Pancreas (tissue), 10 donors: ENCODE results near the gene TMEM132C. TPM values are rescaled to one million over a fixed set of nuclear protein-coding genes. Genes with fewer than 3 reads are reported as not detected.

Experiments used
- ATAC-seq, 4 donors: fragments of 200-7000 bp; cut with Tn5 transposase; one replicate each; pipeline versions ENCODE4 v1.8.0 to v1.9.1; 2020; ENCODE audit warnings: mild to moderate bottlenecking in 4 of 4, moderate library complexity in 4 of 4
- DNase-seq, 6 donors: peaks; one replicate each; pipeline ENCODE4 v3.0.0-alpha.2; 2020
- FAIRE-seq: peaks from 2 replicates; lab custom pipeline; 2012; peaks lifted over from hg19 to GRCh38; lab: Jason Lieb, UNC
- H3K27ac ChIP-seq, 4 donors: fragments of 200-600 bp; sonication (generic); 1 replicate in 3 of 4; 2 replicates in 1 of 4; pipeline versions ENCODE4 v1.5.0 to v1.8.0; 2020
- H3K27me3 ChIP-seq, 4 donors: fragments of 200-600 bp; one replicate each; pipeline ENCODE4 v1.8.0; 2021
- H3K36me3 ChIP-seq, 3 donors: fragments of 200-600 bp; sonication (generic) in 1 of 3; one replicate each; pipeline versions ENCODE4 v1.5.0 to v1.8.0; 2020 to 2021
- H3K4me1 ChIP-seq, 3 donors: fragments of 200-600 bp; one replicate each; pipeline ENCODE4 v1.8.0; 2021
- H3K4me3 ChIP-seq, 4 donors: fragments of 200-600 bp; sonication (generic) in 2 of 4; one replicate each; pipeline versions ENCODE4 v1.5.0 to v1.8.0; 2020 to 2021
- H3K9me3 ChIP-seq, 4 donors: fragments of 200-600 bp; one replicate each; pipeline ENCODE4 v1.8.0; 2021
- WGBS, 2 donors: extraction: QIAGEN DNeasy Blood & Tissue Kit; methylation state at CpG; one replicate each; pipeline ENCODE4 v1.1.7; 2013; 5-methylcytosine and 5-hydroxymethylcytosine counted together
- intact Hi-C, 3 donors: fragments of 100-400 bp; cut with DNase I; formaldehyde crosslinking; loops; one replicate each; pipeline versions ENCODE4 v1.11.1 to v1.14.2; 2022
- polyA plus RNA-seq, 2 donors: library from polyadenylated mRNA; stranded (reverse); fragments of 200-250 nt; gene quantifications; one replicate each; pipeline ENCODE4 v1.2.3, GENCODE V29; 2013
- total RNA-seq, 6 donors: library from RNA; stranded (reverse); fragmentation: NEBNext Ultra II Directional in 4 of 6; extraction: Animal tissue kit (Norgen Biotek cat#: 25700) in 4 of 6; gene quantifications; one replicate each; pipeline versions ENCODE4 v1.2.1 to v1.2.4, GENCODE V29; 2021 to 2023
- TF ChIP-seq, protein P1 (sequence below), 4 donors: fragments of 200-600 bp; sonication (generic) in 3 of 4; IDR thresholded peaks; one replicate each; pipeline versions ENCODE4 v1.5.0 to v1.8.0; 2021; ENCODE audit warnings: antibody characterized with exemption in 4 of 4
- donor health status: healthy with polysubstance abuse.
- donor health status: DM: no; HTN: no; CAD: no; lungs with moderate emphysema.
- donor health status: DM: no; HTN: no; CAD: no.
- donor health status: control.
- donor health status: control.
- donor health status: Bipolar disorder and iron deficiency.
- donor health status: DM: yes; HTN: yes; CAD: no.
- donor health status: DM: no; HTN: no; CAD: no.
- donor health status: DM: no; HTN: no; CAD: no.
- donor health status: DM: yes; HTN: yes; CAD: no.

Gene TMEM132C
- total and polyA plus RNA-seq, 8 donors, result 0.63 to 5.8 (median 3.1) TPM

DNA sequence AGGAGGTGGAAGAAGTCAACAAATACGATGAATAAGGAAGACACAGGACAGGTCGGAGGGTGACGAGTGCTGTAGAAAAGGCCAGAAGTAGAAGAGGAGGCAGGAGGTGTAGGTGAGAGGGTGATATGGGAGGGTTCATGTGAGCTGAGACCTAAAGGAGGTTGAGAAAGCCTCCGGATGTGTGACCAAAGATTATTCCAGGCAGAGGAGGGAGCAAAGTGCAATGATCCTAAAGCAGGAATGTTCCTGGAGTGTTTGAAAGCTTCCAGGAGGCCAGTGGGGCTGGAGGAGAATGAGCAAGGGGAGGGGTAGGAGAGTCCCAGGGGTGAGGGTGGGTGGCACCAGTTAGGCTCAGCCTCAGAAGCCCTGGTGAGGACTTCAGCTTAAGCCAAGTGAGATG lies 340.0 kb downstream of the TMEM132C start:
- TF ChIP-seq, protein P1, sequence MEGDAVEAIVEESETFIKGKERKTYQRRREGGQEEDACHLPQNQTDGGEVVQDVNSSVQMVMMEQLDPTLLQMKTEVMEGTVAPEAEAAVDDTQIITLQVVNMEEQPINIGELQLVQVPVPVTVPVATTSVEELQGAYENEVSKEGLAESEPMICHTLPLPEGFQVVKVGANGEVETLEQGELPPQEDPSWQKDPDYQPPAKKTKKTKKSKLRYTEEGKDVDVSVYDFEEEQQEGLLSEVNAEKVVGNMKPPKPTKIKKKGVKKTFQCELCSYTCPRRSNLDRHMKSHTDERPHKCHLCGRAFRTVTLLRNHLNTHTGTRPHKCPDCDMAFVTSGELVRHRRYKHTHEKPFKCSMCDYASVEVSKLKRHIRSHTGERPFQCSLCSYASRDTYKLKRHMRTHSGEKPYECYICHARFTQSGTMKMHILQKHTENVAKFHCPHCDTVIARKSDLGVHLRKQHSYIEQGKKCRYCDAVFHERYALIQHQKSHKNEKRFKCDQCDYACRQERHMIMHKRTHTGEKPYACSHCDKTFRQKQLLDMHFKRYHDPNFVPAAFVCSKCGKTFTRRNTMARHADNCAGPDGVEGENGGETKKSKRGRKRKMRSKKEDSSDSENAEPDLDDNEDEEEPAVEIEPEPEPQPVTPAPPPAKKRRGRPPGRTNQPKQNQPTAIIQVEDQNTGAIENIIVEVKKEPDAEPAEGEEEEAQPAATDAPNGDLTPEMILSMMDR (IDR thresholded peaks at IDR 0.05), result no peak
- DNase-seq (no peak), FAIRE-seq (no peak), ATAC-seq (no peak)
- H3K27me3 ChIP-seq, result no peaks in the 10 kb centered on the region
- intact Hi-C loops, result no loop called here
- WGBS, 2 donors, result 41 to 56% methylated on average over 4 of the region's 4 CpGs
- H3K9me3 ChIP-seq, result no peaks in the 10 kb centered on the region
- no peak overlapping the region for H3K4me3 ChIP-seq
- no peak overlapping the region for H3K27ac ChIP-seq
- H3K4me1 ChIP-seq, result no peaks in the 10 kb centered on the region
- no peaks in the 10 kb centered on the region for H3K36me3 ChIP-seq

DNA sequence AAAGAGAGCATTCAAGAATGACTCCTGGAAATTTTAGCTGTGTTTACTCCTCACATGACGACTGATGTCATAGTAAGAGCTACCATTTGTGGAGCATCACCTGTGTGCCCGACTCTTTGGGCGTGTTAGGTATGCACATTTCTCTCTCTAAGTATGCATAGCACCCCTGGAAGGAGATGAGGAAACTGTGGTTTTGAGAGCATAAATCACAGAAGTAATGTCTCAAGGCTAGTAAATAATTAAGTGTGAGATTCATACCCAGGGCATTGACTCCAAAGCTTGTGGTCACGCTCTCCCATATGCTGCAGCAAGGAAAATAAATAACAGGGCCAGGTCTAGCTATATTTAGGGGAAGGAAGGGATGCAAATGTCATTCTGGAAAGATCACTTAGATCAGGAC lies 340.7 kb downstream of the TMEM132C start:
- Histone ChIP-seq H3K4me3 (no peak overlapping the region), H3K27me3 (no peaks in the 10 kb centered on the region), H3K36me3 (no peaks in the 10 kb centered on the region), H3K4me1 (no peaks in the 10 kb centered on the region), H3K27ac (no peak overlapping the region), H3K9me3 (no peaks in the 10 kb centered on the region)
- 52 to 80% methylated on average over 4 of the region's 4 CpGs for WGBS, 2 donors
- DNase-seq (no peak), ATAC-seq (no peak), FAIRE-seq (no peak)
- TF ChIP-seq, protein P1 (IDR thresholded peaks at IDR 0.05), result no peak
- intact Hi-C loops, result no loop called here

DNA sequence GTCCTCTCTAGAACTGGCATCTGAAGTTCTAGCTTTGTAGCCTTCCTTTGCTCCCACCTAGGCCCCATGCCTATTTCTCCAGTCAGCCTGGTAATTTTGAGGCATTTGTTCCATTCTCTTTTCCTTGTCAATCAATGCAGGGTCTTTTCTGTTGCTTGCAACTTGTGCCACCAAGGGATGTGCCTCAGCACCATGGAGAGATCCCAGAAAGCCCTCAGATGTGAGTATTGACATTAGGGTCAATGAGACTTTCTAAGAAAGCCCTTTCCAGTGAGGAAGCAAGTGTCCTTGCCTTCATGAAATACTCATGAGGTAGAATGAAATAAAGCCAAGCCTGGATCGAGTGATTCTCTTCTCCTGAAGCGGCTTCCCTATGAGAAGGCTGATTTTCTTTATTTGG lies 342.9 kb downstream of the TMEM132C start:
- no peak overlapping the region for H3K27ac ChIP-seq
- FAIRE-seq, result no peak
- no peaks in the 10 kb centered on the region for H3K36me3 ChIP-seq
- WGBS, 2 donors, result 77 to 91% methylated on average over 2 of the region's 2 CpGs
- ATAC-seq, result no peak
- H3K4me3 ChIP-seq, result no peak overlapping the region
- no peaks in the 10 kb centered on the region for H3K9me3 ChIP-seq
- TF ChIP-seq, protein P1 (IDR thresholded peaks at IDR 0.05), result no peak
- DNase-seq, result no peak
- no peaks in the 10 kb centered on the region for H3K27me3 ChIP-seq
- intact Hi-C loops, result no loop called here
- no peaks in the 10 kb centered on the region for H3K4me1 ChIP-seq

DNA sequence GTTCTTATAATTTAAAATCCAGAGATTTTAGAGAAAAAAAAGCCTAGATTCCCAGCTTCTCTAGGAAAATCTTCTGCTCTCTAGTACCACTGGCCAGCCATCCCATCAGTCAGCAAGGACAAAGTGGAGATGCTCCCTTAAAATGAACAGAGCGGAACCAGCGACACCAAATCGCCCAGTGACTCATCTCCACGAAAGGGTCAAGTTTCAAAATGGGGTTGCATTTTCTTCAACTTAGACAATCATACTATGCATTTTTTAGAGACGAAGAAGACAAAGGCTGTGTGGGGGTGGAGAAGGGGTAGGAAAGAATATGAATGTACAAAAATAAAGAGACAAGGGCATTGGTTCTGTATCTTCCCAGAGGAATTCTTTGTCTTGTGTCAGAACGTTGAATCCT lies 344.8 kb downstream of the TMEM132C start:
- FAIRE-seq, result no peak
- intact Hi-C loops, result no loop called here

DNA sequence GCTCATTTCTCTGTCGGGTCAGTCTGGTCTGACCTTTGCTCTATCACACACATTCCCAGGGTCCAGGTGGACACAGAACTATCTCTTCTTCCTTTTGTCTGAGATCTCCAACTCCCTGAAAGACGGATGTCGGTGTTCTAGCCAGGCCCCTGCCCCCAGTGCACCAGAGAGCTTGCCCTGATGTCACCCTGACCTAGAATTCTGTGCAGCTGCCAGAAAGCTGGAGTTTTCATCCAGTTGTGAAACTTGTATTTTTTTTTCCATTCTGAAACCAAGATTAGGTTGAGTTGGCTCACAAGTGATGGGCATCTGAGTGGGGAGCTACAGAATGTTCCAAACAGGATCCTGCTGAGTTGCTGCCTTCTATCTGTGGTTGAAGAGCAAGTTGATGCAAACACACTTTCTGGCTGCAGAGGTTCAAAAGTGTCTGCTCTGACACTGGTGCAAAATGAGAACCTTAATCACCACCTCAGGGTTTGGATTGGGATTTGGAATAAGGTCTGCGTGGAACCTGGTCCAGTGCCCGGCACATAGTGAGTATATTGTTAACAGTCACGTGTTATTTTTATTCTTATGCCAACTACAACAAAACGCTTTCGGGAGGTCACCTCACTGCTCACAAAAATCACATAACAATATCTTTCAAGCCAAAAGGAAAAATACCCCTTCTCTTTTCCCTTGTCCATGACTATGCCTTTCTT lies 345.3 kb downstream of the TMEM132C start:
- DNase-seq (no peak), FAIRE-seq (no peak), ATAC-seq (no peak)
- intact Hi-C loops, result no loop called here
- 45 to 64% methylated on average over 8 of the region's 8 CpGs for WGBS, 2 donors
- no peaks in the 10 kb centered on the region for H3K4me1 ChIP-seq
- TF ChIP-seq, protein P1 (IDR thresholded peaks at IDR 0.05), result no peak
- no peaks in the 10 kb centered on the region for H3K9me3 ChIP-seq
- no peaks in the 10 kb centered on the region for H3K36me3 ChIP-seq
- no peak overlapping the region for H3K4me3 ChIP-seq
- no peak overlapping the region for H3K27ac ChIP-seq
- no peaks in the 10 kb centered on the region for H3K27me3 ChIP-seq

More for the DNA sequence above, 344.8 kb downstream of the TMEM132C start:
- DNase-seq, result no peak
- H3K36me3 ChIP-seq, result no peaks in the 10 kb centered on the region
- H3K9me3 ChIP-seq, result no peaks in the 10 kb centered on the region
- no peak overlapping the region for H3K4me3 ChIP-seq
- H3K27me3 ChIP-seq, result no peaks in the 10 kb centered on the region
- H3K27ac ChIP-seq, result no peak overlapping the region
- TF ChIP-seq, protein P1 (IDR thresholded peaks at IDR 0.05), result no peak
- H3K4me1 ChIP-seq, result no peaks in the 10 kb centered on the region
- WGBS, 2 donors, result 48 to 70% methylated on average over 6 of the region's 6 CpGs
- ATAC-seq, result no peak
